ENCODE results near the gene KRT13. TPM values are rescaled to one million over a fixed set of nuclear protein-coding genes. Genes with fewer than 3 reads are reported as not detected.

The KRT13 gene
- total RNA-seq, 1 experiment from 2014 or later = 606 TPM

DNA sequence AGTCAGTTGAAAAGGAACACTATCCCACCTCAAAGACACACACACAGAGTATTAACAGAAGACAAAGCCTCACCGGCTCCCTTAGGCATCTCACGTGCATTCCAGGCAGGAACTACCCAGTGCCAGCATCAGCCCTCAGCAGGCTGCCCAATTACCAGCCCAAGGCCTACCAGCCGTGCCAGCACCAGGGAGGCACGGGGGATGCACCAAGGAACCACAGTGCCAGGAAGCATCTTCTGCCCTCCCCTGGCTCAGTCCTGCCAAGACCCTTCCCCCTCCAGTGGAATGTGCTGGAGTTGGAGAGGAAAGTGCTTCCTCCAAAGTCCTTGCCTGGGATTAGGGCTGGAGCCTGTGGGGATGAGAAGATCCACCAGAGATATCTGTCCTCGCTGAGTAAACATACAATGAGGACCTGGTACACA, 33.7 kb upstream of the KRT13 start:
- intact Hi-C loops (cut with micrococcal nuclease; ENCODE audit: unreplicated experiment) = no loop called here
- ChIA-PET CTCF (interaction anchor here (1.0 kb wide), 1 partner anchor 35 kb away, joined by 3 read pairs; no protein-coding TSS in a partner anchor), POLR2A (ENCODE audit: unreplicated experiment) (interaction anchor here (0.5 to 0.6 kb wide), 2 partner anchors 11 to 33 kb away, joined by 3 read pairs; partner anchors contain the start of gene KRT19)
- Histone ChIP-seq H3K36me3 (ENCODE audit: low read depth) (no peaks in the 10 kb centered on the region), H3F3A (ENCODE audit: insufficient read depth, low read depth) (peaks cover 72% of the 10 kb centered on the region), H2AFZ (no peak overlapping the region), H3K79me2 (ENCODE audit: low read depth) (peaks cover 7% of the 10 kb centered on the region; the same call in 1 of the 2 replicates), H3K4me1 (replicated peaks; ENCODE audit: insufficient read depth) (peaks cover 87% of the 10 kb centered on the region), H3K4me2 (peak overlapping the region; percentile 75; the same call in 1 of the 2 replicates), H3K9me2 (ENCODE audit: insufficient read depth) (no peaks in the 10 kb centered on the region), H4K20me1 (ENCODE audit: insufficient read depth) (no peaks in the 10 kb centered on the region), H3K9me3 (ENCODE audit: insufficient read depth, low read depth) (no peaks in the 10 kb centered on the region), H3K27me3 (ENCODE audit: insufficient read depth, low read depth) (no peaks in the 10 kb centered on the region), H3K4me3 (no peak overlapping the region), H3K27ac (0 out of 2 replicates have a peak overlapping the region, but pooled peaks have one; percentile 80)
- DNase-seq = no peak
- no TSS peak for BruUV-seq (replicated peaks)
- TF ChIP-seq CTCF (conservative IDR thresholded peaks at IDR 0.05) = no peak
- TF ChIP-seq EZH2 (IDR thresholded peaks at IDR 0.05; ENCODE audit: low read depth) = no peak

DNA sequence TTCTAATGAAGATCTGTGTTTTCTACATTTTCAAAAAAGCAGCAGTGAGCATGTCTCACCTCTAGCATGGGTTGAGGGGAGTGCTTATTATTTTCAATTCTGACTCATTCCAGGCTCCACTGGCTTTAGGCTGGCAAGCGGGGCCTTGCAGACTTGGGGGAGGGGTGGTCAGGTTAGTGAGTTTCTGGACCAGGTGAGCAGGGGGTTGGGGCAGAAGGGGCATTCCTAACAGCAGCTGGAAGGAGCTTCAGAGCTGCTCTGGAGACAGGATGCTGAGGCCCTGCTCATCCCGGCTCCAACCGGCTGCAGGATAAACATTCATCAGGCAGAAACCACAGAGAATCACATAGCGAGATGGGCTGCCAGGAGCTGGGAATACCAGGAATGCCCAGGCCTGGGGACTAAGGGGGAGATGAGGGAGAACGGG, 33.2 kb upstream of the KRT13 start:
- ChIA-PET CTCF (interaction anchor here (1.0 kb wide), 1 partner anchor 35 kb away, joined by 3 read pairs; no protein-coding TSS in a partner anchor), POLR2A (ENCODE audit: unreplicated experiment) (interaction anchor here (0.5 to 0.7 kb wide), 2 partner anchors 9 to 32 kb away, joined by 3 to 18 read pairs; no protein-coding TSS in a partner anchor)
- H3K9me2 ChIP-seq (ENCODE audit: insufficient read depth) = no peaks in the 10 kb centered on the region
- BruUV-seq (replicated peaks) = no TSS peak
- DNase-seq = no peak
- H3F3A ChIP-seq (ENCODE audit: insufficient read depth, low read depth) = peaks cover 72% of the 10 kb centered on the region
- no peaks in the 10 kb centered on the region for H4K20me1 ChIP-seq (ENCODE audit: insufficient read depth)
- no peak for TF ChIP-seq CTCF (conservative IDR thresholded peaks at IDR 0.05)
- TF ChIP-seq EZH2 (IDR thresholded peaks at IDR 0.05; ENCODE audit: low read depth) = no peak
- H3K27ac ChIP-seq = peak overlapping the region; percentile 80
- intact Hi-C loops (cut with micrococcal nuclease; ENCODE audit: unreplicated experiment) = no loop called here
- peak overlapping the region; percentile 75 for H3K4me2 ChIP-seq
- peaks cover 7% of the 10 kb centered on the region; the same call in 1 of the 2 replicates for H3K79me2 ChIP-seq (ENCODE audit: low read depth)
- no peak overlapping the region for H3K4me3 ChIP-seq
- no peak overlapping the region for H2AFZ ChIP-seq
- no peaks in the 10 kb centered on the region for H3K27me3 ChIP-seq (ENCODE audit: insufficient read depth, low read depth)
- H3K36me3 ChIP-seq (ENCODE audit: low read depth) = no peaks in the 10 kb centered on the region
- peaks cover 92% of the 10 kb centered on the region for H3K4me1 ChIP-seq (replicated peaks; ENCODE audit: insufficient read depth)
- H3K9me3 ChIP-seq (ENCODE audit: insufficient read depth, low read depth) = no peaks in the 10 kb centered on the region

- Histone ChIP-seq H3K36me3 (ENCODE audit: low read depth) (no peaks in the 10 kb centered on the region), H3F3A (ENCODE audit: insufficient read depth, low read depth) (peaks cover 72% of the 10 kb centered on the region), H4K20me1 (ENCODE audit: insufficient read depth) (no peaks in the 10 kb centered on the region), H3K4me3 (no peak overlapping the region), H3K4me2 (peak overlapping the region; percentile 75), H3K79me2 (ENCODE audit: low read depth) (peaks cover 7% of the 10 kb centered on the region; the same call in 1 of the 2 replicates), H3K9me2 (ENCODE audit: insufficient read depth) (no peaks in the 10 kb centered on the region), H3K27me3 (ENCODE audit: insufficient read depth, low read depth) (no peaks in the 10 kb centered on the region), H3K4me1 (replicated peaks; ENCODE audit: insufficient read depth) (peaks cover 96% of the 10 kb centered on the region), H3K9me3 (ENCODE audit: insufficient read depth, low read depth) (no peaks in the 10 kb centered on the region), H2AFZ (no peak overlapping the region), H3K27ac (peak overlapping the region; percentile 80)
- BruUV-seq (replicated peaks) = no TSS peak
- intact Hi-C loops (cut with micrococcal nuclease; ENCODE audit: unreplicated experiment) = no loop called here
- TF ChIP-seq CTCF (conservative IDR thresholded peaks at IDR 0.05) (no peak), EZH2 (IDR thresholded peaks at IDR 0.05; ENCODE audit: low read depth) (no peak)
- DNase-seq = peak in 1 of 2 experiments; percentile 70
- ChIA-PET POLR2A (ENCODE audit: unreplicated experiment) (interaction anchor here (0.7 kb wide), 1 partner anchor 9 kb away, joined by 18 read pairs; no protein-coding TSS in a partner anchor), CTCF (interaction anchor here (1.0 kb wide), 1 partner anchor 34 kb away, joined by 3 read pairs; no protein-coding TSS in a partner anchor)
Observed at GRCh38 chr17:41537990-41538389, 32.6 kb upstream of the KRT13 start.
